Activated naive CD8-positive, alpha-beta T cell treated with anti-CD3 and anti-CD28 coated beads, Interleukin-2, amount 50 U/mL, for 24 hours (primary cell): ENCODE measurements around the gene CTXN2.

ENCODE experiments used
- ATAC-seq: fragments of 150-1000 bp; cut with Tn5 transposase; one replicate; pipeline ENCODE4 v1.10.0; 2021
- DNase-seq: peaks from one replicate; pipeline ENCODE4 v3.0.0; 2021
- H3K27ac Mint-ChIP-seq: one replicate; pipeline ENCODE4 v1.8.0; 2021; ENCODE audit warnings: mild to moderate bottlenecking, mixed read lengths
- H3K27me3 Mint-ChIP-seq: one replicate; pipeline ENCODE4 v1.8.0; 2021; ENCODE audit warnings: mixed read lengths
- H3K36me3 Mint-ChIP-seq: one replicate; pipeline ENCODE4 v1.8.0; 2021; ENCODE audit warnings: low read depth, mixed read lengths
- H3K4me1 Mint-ChIP-seq: one replicate; pipeline ENCODE4 v1.8.0; 2021; ENCODE audit warnings: mixed read lengths
- H3K4me3 Mint-ChIP-seq: one replicate; pipeline ENCODE4 v1.8.0; 2021; ENCODE audit warnings: mild to moderate bottlenecking, moderate library complexity, mixed read lengths
- H3K9me3 Mint-ChIP-seq: one replicate; pipeline ENCODE4 v1.8.0; 2021; ENCODE audit warnings: mixed read lengths

The CTXN2 gene

DNA sequence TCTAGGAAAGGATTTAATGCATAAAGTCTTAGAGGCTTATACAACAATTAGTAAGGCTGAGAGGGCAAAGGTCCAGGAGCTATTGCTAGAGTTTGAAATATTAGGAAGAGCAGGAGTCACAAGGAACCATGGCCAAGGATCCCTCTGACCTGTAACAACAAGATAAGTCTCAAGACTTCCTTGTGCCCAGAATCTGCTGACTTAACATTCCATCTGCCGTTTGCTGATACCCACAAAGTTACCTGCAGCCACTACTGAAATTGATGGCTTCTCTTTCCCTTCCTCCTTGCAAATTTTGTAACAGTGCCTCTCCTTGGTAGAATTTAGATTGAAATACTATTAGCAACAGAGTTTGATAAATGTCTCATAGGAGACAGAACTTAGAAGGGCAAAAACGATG is 8.7 kb upstream of the CTXN2 start:
- Mint-ChIP-seq H3K36me3 (no peaks in the 10 kb centered on the region), H3K4me1 (no peaks in the 10 kb centered on the region), H3K27me3 (peaks cover 22% of the 10 kb centered on the region), H3K4me3 (no peak overlapping the region), H3K27ac (no peak overlapping the region), H3K9me3 (no peaks in the 10 kb centered on the region)
- DNase-seq = no peak
- ATAC-seq = no peak

- Mint-ChIP-seq H3K4me1 (no peaks in the 10 kb centered on the region), H3K27ac (no peak overlapping the region), H3K27me3 (peaks cover 20% of the 10 kb centered on the region), H3K4me3 (no peak overlapping the region), H3K36me3 (no peaks in the 10 kb centered on the region), H3K9me3 (no peaks in the 10 kb centered on the region)
- no peak for ATAC-seq
- no peak for DNase-seq
These were observed 5.9 kb upstream of the CTXN2 start for GRCh38 chr15:48185529-48185928.

DNA sequence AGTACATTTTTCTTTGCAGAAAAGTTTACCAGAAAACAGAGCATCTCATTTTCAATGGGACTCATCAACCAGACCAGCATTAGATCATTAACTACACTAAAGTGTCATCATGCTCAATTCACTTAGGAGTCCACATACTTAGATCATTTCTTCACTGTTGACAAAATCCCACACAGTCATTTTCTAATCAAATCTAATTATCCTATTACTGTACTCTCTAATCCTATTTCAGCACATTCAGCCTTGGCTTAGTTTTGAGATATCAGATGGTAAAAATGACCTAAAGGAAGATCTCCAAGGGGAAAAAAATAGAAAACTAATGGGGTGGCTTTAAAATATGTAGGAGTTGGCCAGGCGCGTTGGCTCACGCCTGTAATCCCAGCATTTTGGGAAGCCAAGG is 5.2 kb upstream of the CTXN2 start:
- H3K27me3 Mint-ChIP-seq = peaks cover 26% of the 10 kb centered on the region
- H3K36me3 Mint-ChIP-seq = no peaks in the 10 kb centered on the region
- no peak overlapping the region for H3K27ac Mint-ChIP-seq
- peaks cover under 1% of the 10 kb centered on the region for H3K4me1 Mint-ChIP-seq
- DNase-seq (no peak), ATAC-seq (no peak)
- peaks cover 4% of the 10 kb centered on the region for H3K9me3 Mint-ChIP-seq
- H3K4me3 Mint-ChIP-seq = no peak overlapping the region

GRCh38 chr15:48190932-48191573 is 412 bp upstream of the CTXN2 start:
- H3K36me3 Mint-ChIP-seq = no peaks in the 10 kb centered on the region
- H3K27ac Mint-ChIP-seq = no peak overlapping the region
- peaks cover 9% of the 10 kb centered on the region for H3K9me3 Mint-ChIP-seq
- H3K4me1 Mint-ChIP-seq = peaks cover 4% of the 10 kb centered on the region
- peak overlapping the region; percentile 52 for H3K4me3 Mint-ChIP-seq
- H3K27me3 Mint-ChIP-seq = peaks cover 46% of the 10 kb centered on the region
- ATAC-seq = no peak
- peak; percentile 49 for DNase-seq

- Mint-ChIP-seq H3K36me3 (no peaks in the 10 kb centered on the region), H3K27me3 (peaks cover 27% of the 10 kb centered on the region), H3K4me3 (no peak overlapping the region), H3K9me3 (no peaks in the 10 kb centered on the region), H3K27ac (no peak overlapping the region), H3K4me1 (no peaks in the 10 kb centered on the region)
- ATAC-seq (no peak), DNase-seq (no peak)
These were observed 10.6 kb downstream of the CTXN2 start for GRCh38 chr15:48202068-48202467.

DNA sequence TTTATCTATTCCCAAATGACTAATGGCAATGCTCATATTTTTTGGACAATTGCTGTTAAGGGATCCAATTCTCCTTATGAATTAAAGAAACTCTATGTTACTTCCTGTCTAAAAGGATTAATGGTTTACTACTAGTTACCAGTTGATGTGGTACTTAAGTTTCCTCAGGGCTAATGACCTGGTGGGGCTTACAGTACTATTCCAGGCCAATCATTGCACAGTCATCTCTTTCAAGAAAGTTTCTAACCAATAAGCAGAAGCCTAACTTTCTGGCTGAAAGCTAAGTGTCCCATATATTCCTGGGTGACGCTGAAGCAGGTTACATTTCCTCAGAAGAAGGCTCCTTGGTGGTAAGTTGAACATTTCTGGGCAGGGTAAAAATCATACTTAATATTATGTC is 14.5 kb downstream of the CTXN2 start, which contains the start of gene SLC12A1:
TSS of gene SLC12A1 (plus strand) at position 322 of the 400 bp plus-strand sequence. CDS start 1,418 bp downstream, outside the sequence.
- DNase-seq (no peak), ATAC-seq (no peak)
- no peak within 1 kb of the TSS for H3K27ac Mint-ChIP-seq
- H3K4me3 Mint-ChIP-seq = no peak within 1 kb of the TSS
- H3K4me1 Mint-ChIP-seq = no peaks in the 10 kb centered on the region
- H3K9me3 Mint-ChIP-seq = no peaks in the 10 kb centered on the region
- peaks cover 18% of the 10 kb centered on the region for H3K27me3 Mint-ChIP-seq
- H3K36me3 Mint-ChIP-seq = no peaks in the 10 kb centered on the region

GRCh38 chr15:48221261-48221660 is 29.8 kb downstream of the CTXN2 start:
- Mint-ChIP-seq H3K4me3 (no peak overlapping the region), H3K9me3 (no peaks in the 10 kb centered on the region), H3K36me3 (no peaks in the 10 kb centered on the region), H3K4me1 (no peaks in the 10 kb centered on the region), H3K27me3 (peaks cover 10% of the 10 kb centered on the region), H3K27ac (no peak overlapping the region)
- ATAC-seq (no peak), DNase-seq (no peak)

GRCh38 chr15:48221885-48222284 is 30.4 kb downstream of the CTXN2 start:
- Mint-ChIP-seq H3K4me3 (no peak overlapping the region), H3K9me3 (no peaks in the 10 kb centered on the region), H3K4me1 (no peaks in the 10 kb centered on the region), H3K27ac (no peak overlapping the region), H3K36me3 (no peaks in the 10 kb centered on the region), H3K27me3 (peaks cover 10% of the 10 kb centered on the region)
- ATAC-seq (no peak), DNase-seq (no peak)

DNA sequence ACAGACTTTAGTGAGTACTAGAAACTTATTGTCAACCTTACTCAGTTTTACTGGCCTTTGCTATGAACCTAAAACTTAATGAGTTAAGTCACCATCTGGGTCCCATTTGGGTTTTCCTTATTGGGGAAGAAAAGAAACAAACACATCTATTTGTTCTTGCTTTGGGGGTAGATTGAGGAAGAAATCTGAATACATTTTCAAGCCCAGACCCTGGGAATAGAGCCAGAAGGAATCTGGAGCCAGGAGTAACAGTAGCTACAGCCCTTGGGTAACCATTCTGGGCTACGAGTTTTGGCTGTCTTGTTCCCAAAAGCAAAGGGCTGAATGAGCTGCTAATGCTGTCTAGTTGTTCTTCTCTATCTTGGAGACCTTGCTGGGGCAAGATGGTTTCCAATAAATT is 31.2 kb downstream of the CTXN2 start:
- no peaks in the 10 kb centered on the region for H3K9me3 Mint-ChIP-seq
- no peak for ATAC-seq
- H3K27ac Mint-ChIP-seq = no peak overlapping the region
- no peak overlapping the region for H3K4me3 Mint-ChIP-seq
- peaks cover 10% of the 10 kb centered on the region for H3K27me3 Mint-ChIP-seq
- DNase-seq = no peak
- no peaks in the 10 kb centered on the region for H3K36me3 Mint-ChIP-seq
- no peaks in the 10 kb centered on the region for H3K4me1 Mint-ChIP-seq

DNA sequence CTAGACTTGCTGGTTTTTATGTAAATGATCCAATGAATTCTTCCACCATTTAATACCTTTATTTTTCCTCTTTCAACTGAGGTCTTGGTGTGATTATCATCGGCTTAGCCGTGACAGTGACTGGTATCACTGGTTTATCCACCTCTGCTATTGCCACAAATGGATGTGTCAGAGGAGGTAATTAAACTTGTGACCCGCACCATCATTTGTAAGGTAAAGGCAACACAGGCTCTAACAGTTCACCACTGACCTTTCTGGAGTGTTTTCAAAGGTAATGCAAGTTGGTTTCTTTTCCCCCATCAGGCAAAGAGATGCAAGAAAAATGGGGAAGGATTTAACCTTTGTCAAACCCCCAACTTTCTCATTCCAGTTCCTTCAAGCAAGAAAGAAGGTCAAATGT is 34.3 kb downstream of the CTXN2 start:
- Mint-ChIP-seq H3K9me3 (no peaks in the 10 kb centered on the region), H3K27ac (no peak overlapping the region), H3K36me3 (no peaks in the 10 kb centered on the region), H3K4me1 (no peaks in the 10 kb centered on the region), H3K4me3 (no peak overlapping the region), H3K27me3 (peaks cover 7% of the 10 kb centered on the region)
- ATAC-seq (no peak), DNase-seq (no peak)

DNA sequence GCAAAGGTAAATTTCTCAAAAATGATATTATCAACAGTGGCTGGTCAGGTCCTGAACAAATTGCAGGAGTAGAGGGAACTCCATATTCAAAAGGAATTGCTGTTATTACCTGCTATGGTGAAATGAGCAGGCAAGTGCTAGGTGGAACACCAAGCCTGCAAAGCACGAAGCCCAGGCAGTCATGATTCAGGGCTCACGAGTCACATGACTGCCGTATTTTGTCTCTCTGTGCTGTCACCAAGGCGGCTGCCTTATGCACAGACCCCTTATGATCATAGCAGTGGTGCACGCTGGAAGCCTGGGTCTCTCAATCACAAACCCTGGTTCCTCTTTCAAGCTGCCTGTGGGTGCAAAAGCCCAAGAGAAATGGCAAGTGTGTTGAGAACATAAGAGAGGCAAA is 39.0 kb downstream of the CTXN2 start:
- Mint-ChIP-seq H3K4me3 (no peak overlapping the region), H3K27ac (no peak overlapping the region), H3K36me3 (no peaks in the 10 kb centered on the region), H3K9me3 (no peaks in the 10 kb centered on the region), H3K27me3 (peaks cover 1% of the 10 kb centered on the region), H3K4me1 (no peaks in the 10 kb centered on the region)
- ATAC-seq (no peak), DNase-seq (no peak)

- DNase-seq (no peak), ATAC-seq (no peak)
- Mint-ChIP-seq H3K27ac (no peak overlapping the region), H3K27me3 (peaks cover 1% of the 10 kb centered on the region), H3K4me3 (no peak overlapping the region), H3K9me3 (no peaks in the 10 kb centered on the region), H3K36me3 (no peaks in the 10 kb centered on the region), H3K4me1 (no peaks in the 10 kb centered on the region)
These were observed 41.8 kb downstream of the CTXN2 start for GRCh38 chr15:48233246-48233645.

GRCh38 chr15:48239334-48239733 is 47.9 kb downstream of the CTXN2 start:
- Mint-ChIP-seq H3K36me3 (no peaks in the 10 kb centered on the region), H3K27me3 (peaks cover 1% of the 10 kb centered on the region), H3K4me3 (no peak overlapping the region), H3K4me1 (no peaks in the 10 kb centered on the region), H3K27ac (no peak overlapping the region), H3K9me3 (no peaks in the 10 kb centered on the region)
- ATAC-seq (no peak), DNase-seq (no peak)

DNA sequence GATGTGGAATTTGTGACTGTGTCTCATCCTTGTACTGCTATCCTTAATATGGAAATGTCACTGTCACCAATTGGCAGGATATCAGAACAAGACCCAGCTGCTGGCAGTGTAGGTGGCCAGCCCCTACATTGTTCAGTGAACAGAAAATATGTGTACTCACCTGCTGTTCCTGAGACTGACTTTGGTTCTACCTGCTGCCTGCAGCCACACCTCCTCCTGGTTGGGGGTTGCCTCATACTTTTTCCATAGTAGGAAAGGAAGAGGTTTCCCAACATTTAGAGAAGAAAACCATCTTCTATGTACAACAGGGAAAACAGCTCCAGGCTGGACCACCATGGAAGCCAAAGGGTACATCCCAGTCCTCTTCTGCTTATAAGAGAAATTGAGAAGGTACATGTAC is 50.5 kb downstream of the CTXN2 start:
- no peaks in the 10 kb centered on the region for H3K36me3 Mint-ChIP-seq
- ATAC-seq = no peak
- no peak overlapping the region for H3K27ac Mint-ChIP-seq
- H3K9me3 Mint-ChIP-seq = no peaks in the 10 kb centered on the region
- DNase-seq = no peak
- peaks cover 4% of the 10 kb centered on the region for H3K27me3 Mint-ChIP-seq
- H3K4me3 Mint-ChIP-seq = no peak overlapping the region
- H3K4me1 Mint-ChIP-seq = no peaks in the 10 kb centered on the region

GRCh38 chr15:48242535-48242934 is 51.1 kb downstream of the CTXN2 start:
- ATAC-seq (no peak), DNase-seq (no peak)
- Mint-ChIP-seq H3K36me3 (no peaks in the 10 kb centered on the region), H3K27me3 (peaks cover 4% of the 10 kb centered on the region), H3K9me3 (no peaks in the 10 kb centered on the region), H3K4me1 (no peaks in the 10 kb centered on the region), H3K4me3 (no peak overlapping the region), H3K27ac (no peak overlapping the region)

- DNase-seq (no peak), ATAC-seq (no peak)
- H3K4me3 Mint-ChIP-seq = no peak overlapping the region
- H3K27me3 Mint-ChIP-seq = peaks cover 4% of the 10 kb centered on the region
- H3K4me1 Mint-ChIP-seq = no peaks in the 10 kb centered on the region
- no peaks in the 10 kb centered on the region for H3K9me3 Mint-ChIP-seq
- H3K27ac Mint-ChIP-seq = no peak overlapping the region
- no peaks in the 10 kb centered on the region for H3K36me3 Mint-ChIP-seq
These were observed 53.5 kb downstream of the CTXN2 start for GRCh38 chr15:48244921-48245320.
